HG02884 (cell line): ENCODE measurements around the gene GSX1.
"Not testable (repeated sequence)": the region's sequence is repeated elsewhere in the genome, so short reads cannot be mapped to it uniquely, and the experiment has no call there.

Experiments used
- ATAC-seq: cut with Tn5 transposase; IDR thresholded peaks from one replicate; pipeline ENCODE4 v1.9.1; 2021; ENCODE audit warnings: mild to moderate bottlenecking, moderate library complexity; ENCODE audit not compliant: unreplicated experiment

GSX1 gene

DNA sequence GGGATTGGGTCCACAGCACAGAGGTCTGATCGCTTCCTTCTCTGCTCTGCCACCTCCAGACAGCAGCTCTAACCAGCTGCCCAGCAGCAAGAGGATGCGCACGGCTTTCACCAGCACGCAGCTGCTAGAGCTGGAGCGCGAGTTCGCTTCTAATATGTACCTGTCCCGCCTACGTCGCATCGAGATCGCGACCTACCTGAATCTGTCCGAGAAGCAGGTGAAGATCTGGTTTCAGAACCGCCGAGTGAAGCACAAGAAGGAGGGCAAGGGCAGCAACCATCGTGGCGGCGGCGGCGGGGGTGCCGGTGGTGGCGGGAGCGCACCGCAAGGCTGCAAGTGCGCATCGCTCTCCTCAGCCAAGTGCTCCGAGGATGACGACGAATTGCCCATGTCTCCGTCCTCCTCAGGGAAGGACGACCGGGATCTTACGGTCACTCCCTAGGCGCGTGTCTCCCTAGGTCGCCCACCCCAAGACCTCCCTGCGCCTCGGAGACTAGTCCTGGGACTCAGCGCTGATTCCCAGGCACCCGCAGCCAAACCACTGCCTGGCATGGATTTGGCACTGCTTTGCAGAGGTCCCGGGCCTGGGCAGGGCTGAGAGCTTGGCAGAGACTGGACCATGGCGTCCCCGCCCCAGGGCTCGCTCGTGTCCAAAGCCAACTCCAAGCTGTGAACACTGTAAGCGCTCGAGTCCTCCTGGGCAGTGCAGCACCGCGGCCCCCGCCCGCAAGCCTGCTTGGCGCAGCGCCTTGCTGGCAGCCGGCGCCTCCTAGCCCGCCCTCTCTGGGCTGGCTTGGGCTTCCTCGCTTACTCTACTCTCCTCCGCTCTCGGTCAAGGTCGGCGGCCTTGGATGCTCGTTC is 1.5 kb downstream of the GSX1 start:
- ATAC-seq: no peak

GRCh38 chr13:27794368-27794691 is 2.0 kb downstream of the GSX1 start:
- ATAC-seq: no peak

DNA sequence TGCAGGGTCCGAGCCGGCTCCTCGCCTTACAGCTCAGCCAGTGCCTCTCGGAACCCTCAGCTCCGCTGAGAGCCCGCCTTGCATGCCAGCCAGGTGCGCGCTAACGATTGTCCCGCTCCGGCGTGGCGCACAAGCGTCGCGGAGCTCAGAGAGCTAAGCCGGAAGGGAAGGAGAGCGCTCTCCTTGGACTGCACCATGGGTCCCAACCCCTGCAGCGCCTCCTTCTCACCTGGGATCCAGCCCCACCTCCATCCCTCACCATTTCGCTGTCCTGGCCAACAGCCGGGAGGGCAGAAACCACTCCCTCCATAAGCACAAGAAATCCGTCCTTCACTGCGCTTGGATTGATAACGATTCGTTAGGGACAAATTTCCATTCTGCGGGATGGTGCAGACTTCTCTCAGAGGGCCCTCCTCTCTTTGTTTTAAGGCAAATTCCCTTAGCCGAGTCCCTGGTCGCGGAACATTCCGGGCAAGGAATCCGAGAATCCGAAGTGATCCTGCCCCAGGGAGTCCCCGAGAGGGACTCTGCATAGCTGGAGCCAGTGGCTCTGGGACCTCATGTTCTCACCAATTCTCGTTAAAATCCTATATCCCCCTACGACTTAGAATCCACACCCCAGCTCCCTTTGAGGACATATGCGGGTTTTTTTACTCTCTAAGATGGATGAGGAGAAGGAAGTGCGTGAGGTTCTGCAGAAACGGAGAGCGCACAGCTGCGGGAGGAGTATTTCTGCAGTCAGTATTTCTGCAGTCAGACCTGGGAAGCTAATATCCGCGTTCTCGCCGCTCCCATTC is 2.8 kb downstream of the GSX1 start:
- no peak for ATAC-seq

DNA sequence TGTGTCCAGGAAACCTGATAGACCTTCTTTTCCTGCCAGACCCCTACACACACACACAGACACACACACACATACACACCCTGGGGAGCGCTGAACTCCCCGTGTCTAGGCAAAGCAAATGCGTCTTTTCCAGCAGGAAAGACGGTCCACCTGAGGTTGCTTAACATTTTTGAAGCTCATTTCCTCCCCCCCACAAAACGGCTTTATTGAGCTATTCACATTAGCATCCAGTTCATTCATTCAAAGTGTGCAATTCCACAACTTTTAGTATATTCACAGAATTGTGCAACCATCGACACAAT is 3.4 kb downstream of the GSX1 start:
- no peak for ATAC-seq

- ATAC-seq: no peak
Measured at GRCh38 chr13:27796544-27797227, 4.4 kb downstream of the GSX1 start.

DNA sequence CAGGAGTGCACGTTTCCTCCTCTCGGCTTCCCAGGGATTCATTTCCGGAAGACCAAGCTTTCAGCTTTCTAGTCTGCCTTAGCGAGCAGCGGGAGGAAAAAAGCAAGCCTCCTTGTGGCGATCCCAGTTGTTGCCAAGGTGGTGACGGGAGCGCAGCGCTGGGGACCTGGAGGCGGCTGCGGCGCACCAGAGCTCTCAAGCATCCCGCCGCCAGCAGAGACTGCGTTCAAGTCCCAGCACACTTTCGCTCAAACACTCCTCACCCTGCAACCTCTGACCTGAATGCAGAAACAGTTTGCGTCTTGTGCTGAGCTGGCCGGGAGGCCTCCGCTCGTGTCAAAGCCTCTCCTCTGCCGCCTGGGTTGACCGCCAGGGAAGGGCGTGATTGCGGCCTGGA is 4.9 kb downstream of the GSX1 start:
- no peak for ATAC-seq

GRCh38 chr13:27806744-27807387 is 14.6 kb downstream of the GSX1 start:
- ATAC-seq: no peak

DNA sequence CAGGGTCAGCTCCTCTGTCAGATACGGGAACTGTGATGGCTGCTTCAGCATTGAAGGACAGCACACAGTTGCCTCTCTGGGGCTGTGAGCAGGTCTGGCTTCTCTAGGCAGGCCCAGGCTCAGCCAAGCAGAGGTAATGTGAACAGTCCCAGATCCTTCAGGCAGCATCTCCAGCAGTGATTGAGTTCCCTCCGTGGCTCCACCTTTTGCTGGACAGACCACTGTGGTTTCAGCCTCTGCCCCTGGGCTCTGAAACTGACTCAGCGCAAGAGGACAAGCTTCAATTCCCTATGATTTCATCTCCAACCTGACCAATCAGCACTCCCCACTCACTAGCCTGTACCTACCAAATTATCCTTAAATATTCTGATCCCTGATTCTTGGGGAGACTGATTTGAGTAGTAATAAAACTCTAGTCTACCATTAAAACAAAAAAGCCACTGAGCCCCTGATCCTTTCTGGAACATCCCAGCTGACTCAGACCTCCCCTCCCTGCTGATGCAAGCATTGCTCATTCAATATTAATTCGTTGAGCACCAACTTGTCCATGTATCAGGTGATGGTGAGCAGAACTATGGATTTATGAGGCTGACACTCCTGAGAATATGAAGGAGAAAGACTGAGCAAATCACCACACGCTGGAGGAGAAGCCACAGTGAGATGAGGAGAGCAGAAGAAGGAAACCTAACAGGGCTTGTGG is 16.7 kb downstream of the GSX1 start:
- no peak for ATAC-seq

GRCh38 chr13:27810009-27810408 is 17.7 kb downstream of the GSX1 start:
- ATAC-seq: no peak

DNA sequence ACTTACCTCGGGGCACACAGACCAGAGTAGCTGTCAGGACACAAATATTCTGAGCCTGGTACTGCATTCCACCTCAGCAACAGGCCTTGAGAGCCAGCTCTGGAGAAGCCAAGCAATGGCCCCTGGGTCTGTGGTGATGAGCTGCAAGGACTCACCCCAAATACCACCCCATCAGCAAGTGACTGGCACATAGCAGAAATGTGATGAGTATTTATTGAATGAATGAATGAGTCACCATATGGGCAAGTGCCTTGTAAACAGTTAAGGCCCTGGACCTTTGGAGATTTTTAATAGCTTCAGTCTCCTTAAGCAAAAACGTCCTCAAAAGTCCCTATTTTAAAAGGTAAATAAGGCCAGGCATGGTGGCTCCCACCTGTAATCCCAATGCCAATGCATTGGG is 18.2 kb downstream of the GSX1 start:
- ATAC-seq: no peak

DNA sequence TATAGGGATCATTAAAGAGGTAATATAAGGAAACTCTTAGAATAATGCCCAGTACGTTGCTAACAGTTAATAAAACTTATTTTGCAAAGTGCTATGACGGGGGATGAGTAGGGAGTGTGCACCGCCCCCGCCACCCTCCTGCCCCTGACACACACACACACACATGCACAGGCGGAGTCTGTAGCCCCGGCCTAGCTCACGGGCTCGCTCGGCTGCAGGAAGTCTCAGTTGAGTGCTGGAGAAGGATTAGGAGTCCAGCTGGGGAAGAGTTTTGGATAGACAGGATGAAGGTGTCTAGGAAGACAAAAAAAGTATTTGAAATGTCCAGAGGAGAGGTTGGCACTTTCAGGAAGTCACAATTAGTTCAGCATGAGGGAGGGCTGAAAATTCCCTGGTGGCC is 21.5 kb downstream of the GSX1 start:
- no peak for ATAC-seq

- not testable (repeated sequence) for ATAC-seq
Measured at GRCh38 chr13:27817832-27818231, 25.5 kb downstream of the GSX1 start.

GRCh38 chr13:27820524-27821482 is 28.5 kb downstream of the GSX1 start:
- ATAC-seq: no peak

DNA sequence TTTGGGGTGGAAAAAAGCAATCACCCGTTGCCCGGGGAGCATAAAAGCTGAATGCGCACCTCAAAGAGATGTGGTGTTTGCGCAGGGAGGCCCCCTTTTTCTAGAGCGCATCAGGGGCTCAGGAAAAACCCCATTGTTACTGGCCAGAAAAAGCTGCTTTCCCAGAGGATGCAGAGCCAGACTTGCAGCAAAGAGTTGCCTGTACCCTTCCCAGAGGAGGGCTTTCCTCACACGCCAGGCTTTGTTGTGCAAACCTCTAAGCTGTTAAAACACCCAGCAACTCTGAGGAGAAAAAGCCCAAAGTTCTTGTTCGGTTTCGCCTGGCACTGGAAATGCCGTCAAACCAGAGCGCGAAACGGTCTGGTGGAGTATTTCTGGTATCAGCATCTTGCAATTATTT is 29.3 kb downstream of the GSX1 start:
- no peak for ATAC-seq

DNA sequence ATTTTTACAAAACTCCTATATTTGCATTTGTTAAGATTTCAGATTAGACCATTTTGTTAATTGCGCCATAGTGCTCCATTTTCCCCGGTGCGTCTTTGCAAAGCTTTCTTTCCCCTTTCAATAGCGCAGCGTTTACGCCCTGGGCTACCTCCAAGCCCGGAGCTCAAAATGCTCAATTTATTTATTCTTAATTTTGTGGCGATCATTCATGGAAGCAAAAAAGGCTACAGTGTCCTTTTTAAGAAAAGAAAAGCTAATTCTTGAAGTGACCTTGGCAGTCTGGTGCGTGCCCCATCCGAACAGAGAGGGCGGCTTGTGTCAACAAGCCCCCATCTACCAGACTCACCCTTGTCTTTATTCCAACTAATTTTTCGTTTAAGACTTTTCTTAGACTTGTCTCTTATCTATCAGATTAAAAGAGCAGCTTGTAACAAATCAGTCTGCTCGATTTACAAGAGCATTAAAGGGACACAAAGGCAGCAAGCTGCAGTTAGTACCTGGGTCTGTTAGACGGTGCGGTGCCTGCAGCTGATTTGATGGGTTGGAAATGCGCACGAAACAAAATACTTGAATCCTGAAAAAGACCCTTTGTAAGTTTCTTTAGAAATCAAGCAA is 30.1 kb downstream of the GSX1 start:
- no peak for ATAC-seq

DNA sequence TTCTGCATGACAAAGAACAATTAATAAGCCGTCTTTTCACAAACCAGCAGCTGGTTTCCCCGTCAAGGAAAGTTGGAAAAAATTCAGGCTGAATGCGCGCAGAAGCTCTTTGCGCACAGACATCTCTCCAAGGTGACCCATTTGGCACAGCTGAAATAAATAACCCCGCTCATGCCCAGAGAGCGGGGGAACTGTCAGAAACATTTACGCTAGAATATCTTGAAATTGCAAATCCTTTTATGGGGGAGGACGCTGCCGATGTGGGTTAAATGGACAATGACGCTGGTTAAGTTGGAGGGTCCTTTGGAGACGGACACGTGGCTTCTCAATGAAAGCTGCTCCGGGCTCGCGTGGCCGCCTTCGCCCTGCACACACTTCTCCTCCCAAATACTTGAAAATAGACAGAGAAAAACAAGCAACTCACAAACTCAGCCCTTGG is 30.6 kb downstream of the GSX1 start:
- no peak for ATAC-seq

DNA sequence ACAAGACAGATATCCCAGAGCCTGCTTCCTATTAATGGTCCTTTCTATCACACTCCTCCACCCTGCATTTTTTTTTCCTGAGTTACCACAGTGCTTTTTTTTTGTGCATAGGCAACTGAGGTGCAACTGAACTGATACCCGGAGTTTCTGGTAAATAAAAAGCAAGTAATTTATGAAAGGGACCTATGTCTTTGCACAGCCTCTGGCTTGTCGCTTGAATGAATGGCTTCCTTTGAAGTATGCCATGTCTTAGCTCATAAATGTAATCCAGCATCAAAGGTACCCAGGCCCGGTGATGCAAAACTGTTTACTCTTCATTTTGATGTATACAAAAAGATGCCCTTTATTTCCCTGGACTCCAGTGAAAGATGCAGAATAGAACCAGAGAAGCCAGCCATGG is 31.8 kb downstream of the GSX1 start:
- ATAC-seq: no peak

- no peak for ATAC-seq
Measured at GRCh38 chr13:27825072-27825471, 32.8 kb downstream of the GSX1 start.
